GM08714 (cell line): ENCODE measurements around the gene OR56B1.

Experiments
- H3K4me3 ChIP-seq: fragments of 200-500 bp; sonication (Bioruptor generic); 2 replicates; pipeline ENCODE4 v1.5.1; 2014; ENCODE audit warnings: mild to moderate bottlenecking, low read length, inconsistent platforms
- ZNF274 ChIP-seq: IDR thresholded peaks from 2 replicates; pipeline ENCODE4 v1.6.1; 2012; ENCODE audit warnings: mild to moderate bottlenecking, low read depth, low read length

OR56B1 gene, protein sequence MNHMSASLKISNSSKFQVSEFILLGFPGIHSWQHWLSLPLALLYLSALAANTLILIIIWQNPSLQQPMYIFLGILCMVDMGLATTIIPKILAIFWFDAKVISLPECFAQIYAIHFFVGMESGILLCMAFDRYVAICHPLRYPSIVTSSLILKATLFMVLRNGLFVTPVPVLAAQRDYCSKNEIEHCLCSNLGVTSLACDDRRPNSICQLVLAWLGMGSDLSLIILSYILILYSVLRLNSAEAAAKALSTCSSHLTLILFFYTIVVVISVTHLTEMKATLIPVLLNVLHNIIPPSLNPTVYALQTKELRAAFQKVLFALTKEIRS

DNA sequence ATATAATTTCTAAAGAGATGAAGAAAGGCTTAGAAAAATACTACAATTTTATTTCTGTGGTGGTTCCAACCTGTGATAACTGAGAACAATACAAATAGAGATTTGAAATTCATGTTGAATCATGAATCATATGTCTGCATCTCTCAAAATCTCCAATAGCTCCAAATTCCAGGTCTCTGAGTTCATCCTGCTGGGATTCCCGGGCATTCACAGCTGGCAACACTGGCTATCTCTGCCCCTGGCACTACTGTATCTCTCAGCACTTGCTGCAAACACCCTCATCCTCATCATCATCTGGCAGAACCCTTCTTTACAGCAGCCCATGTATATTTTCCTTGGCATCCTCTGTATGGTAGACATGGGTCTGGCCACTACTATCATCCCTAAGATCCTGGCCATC lies at the start of gene OR56B1:
OR56B1 (plus strand) TSS at position 53 of the 400 bp plus-strand sequence; CDS start at position 122, 69 bp downstream.
- no peak within 1 kb of the TSS for H3K4me3 ChIP-seq
- no peak for TF ChIP-seq ZNF274

GRCh38 chr11:5688482-5688881 lies 47.8 kb upstream of the OR56B1 start:
- TF ChIP-seq ZNF274, result no peak
- H3K4me3 ChIP-seq, result no peak overlapping the region

DNA sequence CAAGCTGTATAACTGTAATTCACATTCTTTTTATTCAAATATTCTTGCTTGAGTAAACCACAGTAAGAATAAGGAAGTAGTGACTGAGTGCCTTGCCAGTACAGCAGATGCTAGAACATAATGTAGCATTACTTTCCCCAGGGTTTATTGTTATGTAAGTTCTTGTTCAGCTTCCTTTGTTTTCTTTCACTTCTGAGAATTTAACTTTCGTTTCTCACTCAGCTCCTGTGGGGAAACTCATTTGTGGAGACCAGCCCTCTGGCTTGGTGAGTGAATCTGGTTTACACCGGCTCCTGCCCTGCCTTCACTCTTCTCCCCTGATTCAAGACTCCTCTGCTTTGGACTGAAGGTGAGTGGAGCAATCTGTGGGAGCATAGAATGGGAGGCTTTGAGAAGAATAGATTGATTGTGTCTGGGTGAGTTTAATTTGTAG lies 46.7 kb upstream of the OR56B1 start, which contains the start of gene TRIM22:
TRIM22 (plus strand) TSS at position 240 of the 433 bp plus-strand sequence. CDS start 6,443 bp downstream, outside the sequence.
- peak within 1 kb of the TSS; percentile 100 for H3K4me3 ChIP-seq
- TF ChIP-seq ZNF274, result no peak

GRCh38 chr11:5690216-5690615 lies 46.0 kb upstream of the OR56B1 start:
- peak overlapping the region; percentile 100 for H3K4me3 ChIP-seq
- TF ChIP-seq ZNF274, result no peak

DNA sequence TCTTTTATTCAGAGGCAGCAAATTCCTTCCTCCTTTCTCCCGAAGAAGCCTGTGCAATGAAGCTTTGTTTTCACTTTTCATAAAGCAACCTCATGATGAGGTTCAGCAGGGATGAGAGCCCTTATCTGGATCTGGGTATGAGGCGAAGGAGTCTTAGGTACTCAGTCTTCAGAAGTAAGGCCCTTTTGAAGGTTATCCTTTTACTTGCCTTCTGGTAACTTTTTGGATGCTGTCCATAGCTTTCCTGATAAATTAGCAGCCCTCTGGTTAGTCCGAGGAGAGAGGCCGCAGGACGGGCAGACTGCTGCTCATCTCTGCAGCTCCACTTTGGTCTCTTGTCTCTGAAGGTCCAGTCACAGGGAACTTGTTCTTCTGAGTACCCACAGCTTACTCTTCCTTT lies 45.5 kb upstream of the OR56B1 start:
- H3K4me3 ChIP-seq, result peak overlapping the region; percentile 100

DNA sequence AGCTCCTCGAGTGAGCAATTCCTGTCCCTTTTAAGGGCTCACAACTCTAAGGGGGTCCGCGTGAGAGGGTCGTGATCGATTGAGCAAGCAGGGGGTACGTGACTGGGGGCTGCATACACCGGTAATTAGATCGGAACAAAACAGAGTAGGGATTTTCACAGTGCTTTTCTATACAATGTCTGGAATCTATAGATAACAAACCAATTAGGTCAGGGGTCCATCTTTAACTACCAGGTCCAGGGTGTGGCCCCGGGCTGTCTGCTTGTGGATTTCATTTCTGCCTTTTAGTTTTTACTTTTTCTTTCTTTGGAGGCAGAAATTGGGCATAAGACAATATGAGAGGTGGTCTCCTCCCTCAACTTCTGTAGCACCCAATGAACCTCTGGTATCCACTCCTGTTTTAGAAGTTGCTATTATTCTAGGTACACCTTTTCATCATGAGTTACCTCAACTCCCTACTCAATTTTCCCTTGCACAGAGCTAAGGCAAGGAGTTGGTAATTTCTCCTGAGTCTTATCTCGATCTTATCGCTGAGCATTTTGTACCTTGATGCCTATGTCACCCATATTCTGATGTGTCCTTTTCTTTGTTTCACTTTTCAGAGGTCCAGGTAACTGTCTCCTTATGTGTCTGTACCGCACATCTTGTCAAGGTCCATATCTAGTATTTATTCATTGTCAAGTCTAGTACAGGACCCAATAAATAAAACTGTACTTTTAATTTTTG lies 44.8 kb upstream of the OR56B1 start:
- H3K4me3 ChIP-seq, result peak overlapping the region; percentile 100

More for the DNA sequence above, 45.5 kb upstream of the OR56B1 start:
- no peak for TF ChIP-seq ZNF274

DNA sequence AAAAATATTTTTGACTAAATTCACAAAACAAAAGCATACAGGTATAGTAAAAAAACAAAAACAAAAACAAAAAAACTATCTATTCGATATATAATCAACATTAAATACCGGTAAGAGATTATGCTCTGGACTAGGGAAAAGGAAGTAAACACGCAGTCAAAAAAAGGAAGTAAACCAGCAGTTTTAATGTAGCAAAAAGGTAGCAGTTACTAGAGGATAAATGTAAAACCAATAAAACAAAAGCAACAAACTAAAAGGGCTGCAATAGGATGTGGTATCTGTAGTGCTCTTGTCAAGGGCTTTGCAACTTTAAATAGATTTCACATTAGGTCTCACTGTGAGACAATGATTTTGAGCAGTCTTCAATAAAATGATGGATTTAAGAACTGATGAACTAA lies 44.3 kb upstream of the OR56B1 start:
- no peak for TF ChIP-seq ZNF274
- H3K4me3 ChIP-seq, result peak overlapping the region; percentile 100; the same call in 1 of the 2 replicates

DNA sequence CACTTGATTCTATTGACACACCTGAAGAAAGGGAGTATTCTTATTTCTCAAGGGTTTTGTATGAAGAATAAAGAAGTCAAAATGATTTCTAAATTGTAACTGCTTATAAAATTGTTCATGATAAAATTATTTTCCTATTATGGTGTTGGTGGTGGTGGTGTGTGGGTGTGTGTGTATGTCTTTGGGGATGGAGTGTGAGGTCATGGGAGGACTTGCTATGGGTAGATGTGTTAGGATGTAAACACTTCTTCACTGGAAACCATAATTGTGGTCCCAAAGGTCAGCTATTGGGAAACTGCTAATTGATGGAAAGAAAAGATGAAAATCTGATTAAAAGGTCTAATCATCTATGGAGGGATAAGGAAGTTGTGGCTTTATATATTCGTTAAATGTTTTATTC lies 41.6 kb upstream of the OR56B1 start:
- no peak for TF ChIP-seq ZNF274
- H3K4me3 ChIP-seq, result no peak overlapping the region

- no peak overlapping the region for H3K4me3 ChIP-seq
- TF ChIP-seq ZNF274, result no peak
Observed at GRCh38 chr11:5695580-5695979, 40.7 kb upstream of the OR56B1 start.

DNA sequence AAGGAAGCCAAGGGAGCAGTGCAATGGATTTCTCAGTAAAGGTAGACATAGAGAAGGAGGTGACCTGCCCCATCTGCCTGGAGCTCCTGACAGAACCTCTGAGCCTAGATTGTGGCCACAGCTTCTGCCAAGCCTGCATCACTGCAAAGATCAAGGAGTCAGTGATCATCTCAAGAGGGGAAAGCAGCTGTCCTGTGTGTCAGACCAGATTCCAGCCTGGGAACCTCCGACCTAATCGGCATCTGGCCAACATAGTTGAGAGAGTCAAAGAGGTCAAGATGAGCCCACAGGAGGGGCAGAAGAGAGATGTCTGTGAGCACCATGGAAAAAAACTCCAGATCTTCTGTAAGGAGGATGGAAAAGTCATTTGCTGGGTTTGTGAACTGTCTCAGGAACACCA lies 40.0 kb upstream of the OR56B1 start:
- no peak for TF ChIP-seq ZNF274
- H3K4me3 ChIP-seq, result no peak overlapping the region

GRCh38 chr11:5698281-5698680 lies 38.0 kb upstream of the OR56B1 start:
- TF ChIP-seq ZNF274, result no peak

GRCh38 chr11:5700421-5701054 lies 35.7 kb upstream of the OR56B1 start:
- no peak for TF ChIP-seq ZNF274
- no peak overlapping the region for H3K4me3 ChIP-seq

More at GRCh38 chr11:5698281-5698680, 38.0 kb upstream of the OR56B1 start:
- H3K4me3 ChIP-seq, result no peak overlapping the region

DNA sequence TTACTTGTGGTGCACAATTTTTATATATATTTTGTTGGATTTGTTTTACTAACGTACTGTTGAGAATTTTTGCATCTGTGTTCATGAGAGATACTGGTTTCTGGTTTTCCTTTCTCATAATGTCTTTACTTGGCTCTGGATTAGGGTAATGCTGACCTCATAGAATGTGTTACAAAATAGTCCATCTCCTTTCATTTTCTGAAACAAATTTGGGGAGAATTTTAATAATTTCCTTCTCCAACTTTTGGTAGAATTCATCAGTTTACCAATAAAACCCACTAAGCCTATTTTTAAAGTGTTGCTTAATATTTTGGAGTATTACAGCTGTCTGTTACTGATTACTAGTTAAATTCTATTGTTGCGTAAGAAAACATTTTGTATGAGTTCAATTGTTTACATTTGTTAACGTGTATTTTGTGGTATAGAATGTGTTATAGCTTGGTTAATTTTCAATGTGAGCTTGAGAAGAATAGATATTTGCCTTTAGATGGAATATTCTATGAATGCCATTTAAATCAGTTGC lies 35.1 kb upstream of the OR56B1 start:
- no peak for TF ChIP-seq ZNF274
- no peak overlapping the region for H3K4me3 ChIP-seq
